Medulla oblongata (tissue), 1 donor: ENCODE measurements around the gene SEC24C.
"Not testable (repeated sequence)": the region's sequence is repeated elsewhere in the genome, so short reads cannot be mapped to it uniquely, and the experiment has no call there.

Experiments
- DNase-seq: peaks from one replicate; pipeline ENCODE4 v3.0.0-alpha.2; 2015; ENCODE audit errors: extremely low spot score

The SEC24C gene

DNA sequence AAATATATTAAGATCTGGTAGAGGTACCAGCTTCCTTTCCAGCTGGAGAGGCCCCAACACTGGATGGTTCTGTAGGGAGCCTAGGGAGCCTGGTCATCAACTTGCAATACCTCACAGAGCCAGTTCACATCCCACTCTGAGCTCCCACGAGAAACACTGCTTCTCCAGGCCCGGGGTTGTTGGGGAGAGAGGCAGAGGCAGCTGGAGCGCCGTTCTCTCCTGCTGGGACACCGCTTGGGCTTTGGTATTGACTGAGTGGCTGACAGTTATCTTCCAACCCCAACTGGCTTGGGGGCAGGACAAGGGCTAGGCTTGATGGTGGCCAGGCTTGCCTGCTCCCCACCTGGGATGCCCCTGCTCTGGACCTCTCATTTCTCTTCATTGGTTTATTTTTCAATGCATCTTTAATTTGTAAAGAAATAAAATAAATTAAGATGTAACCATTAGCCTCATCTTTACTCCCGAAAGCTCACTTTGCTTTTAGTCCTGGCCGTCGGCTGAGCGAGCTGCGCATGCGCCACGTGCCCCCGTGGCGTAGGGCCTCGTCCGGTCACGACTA lies 27.6 kb downstream of the SEC24C start:
- DNase-seq = peak; percentile 90

DNA sequence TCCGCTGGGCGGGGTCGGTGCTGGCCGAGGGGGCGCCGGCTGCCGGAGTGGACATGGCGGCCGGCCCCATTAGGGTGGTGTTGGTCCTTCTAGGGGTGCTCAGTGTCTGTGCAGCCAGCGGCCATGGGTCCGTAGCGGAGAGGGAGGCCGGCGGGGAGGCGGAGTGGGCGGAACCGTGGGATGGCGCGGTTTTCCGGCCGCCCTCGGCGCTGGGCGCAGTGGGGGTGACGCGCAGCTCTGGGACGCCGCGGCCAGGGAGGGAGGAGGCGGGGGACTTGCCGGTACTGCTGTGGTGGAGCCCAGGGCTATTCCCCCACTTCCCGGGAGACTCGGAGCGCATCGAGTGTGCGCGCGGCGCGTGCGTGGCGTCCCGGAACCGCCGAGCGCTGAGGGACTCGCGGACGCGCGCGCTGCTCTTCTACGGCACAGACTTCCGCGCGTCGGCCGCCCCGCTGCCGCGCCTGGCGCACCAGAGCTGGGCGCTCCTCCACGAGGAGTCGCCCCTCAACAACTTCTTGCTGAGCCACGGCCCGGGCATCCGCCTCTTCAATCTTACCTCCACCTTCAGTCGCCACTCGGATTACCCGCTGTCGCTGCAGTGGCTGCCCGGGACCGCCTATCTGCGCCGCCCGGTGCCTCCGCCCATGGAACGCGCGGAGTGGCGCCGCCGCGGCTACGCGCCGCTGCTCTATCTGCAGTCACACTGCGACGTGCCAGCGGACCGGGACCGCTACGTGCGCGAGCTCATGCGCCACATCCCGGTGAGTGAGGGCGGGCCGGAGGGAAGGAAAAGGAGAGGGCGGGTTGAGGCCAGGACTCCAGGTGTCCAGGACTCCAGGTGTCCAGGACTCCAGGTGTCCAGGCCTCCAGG lies 28.3 kb downstream of the SEC24C start:
- DNase-seq = peak; percentile 78

DNA sequence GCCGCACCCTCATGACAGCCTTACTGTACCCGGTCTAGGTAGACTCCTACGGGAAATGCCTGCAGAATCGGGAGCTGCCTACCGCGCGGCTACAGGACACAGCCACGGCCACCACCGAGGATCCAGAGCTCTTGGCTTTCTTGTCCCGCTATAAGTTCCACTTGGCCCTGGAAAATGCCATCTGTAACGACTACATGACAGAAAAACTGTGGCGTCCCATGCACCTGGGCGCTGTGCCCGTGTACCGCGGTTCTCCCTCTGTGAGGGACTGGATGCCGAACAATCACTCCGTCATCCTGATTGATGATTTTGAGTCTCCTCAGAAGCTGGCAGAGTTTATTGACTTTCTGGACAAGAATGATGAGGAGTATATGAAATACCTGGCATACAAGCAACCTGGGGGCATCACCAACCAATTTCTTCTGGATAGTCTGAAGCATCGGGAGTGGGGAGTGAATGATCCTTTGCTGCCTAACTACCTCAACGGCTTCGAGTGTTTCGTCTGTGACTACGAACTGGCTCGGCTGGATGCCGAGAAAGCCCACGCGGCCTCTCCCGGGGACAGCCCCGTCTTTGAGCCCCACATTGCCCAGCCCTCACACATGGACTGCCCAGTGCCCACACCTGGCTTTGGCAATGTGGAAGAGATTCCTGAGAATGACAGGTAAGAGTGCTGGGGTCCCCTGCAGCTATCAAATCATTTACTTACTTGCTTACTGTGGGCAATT lies 29.1 kb downstream of the SEC24C start:
- DNase-seq = no peak

DNA sequence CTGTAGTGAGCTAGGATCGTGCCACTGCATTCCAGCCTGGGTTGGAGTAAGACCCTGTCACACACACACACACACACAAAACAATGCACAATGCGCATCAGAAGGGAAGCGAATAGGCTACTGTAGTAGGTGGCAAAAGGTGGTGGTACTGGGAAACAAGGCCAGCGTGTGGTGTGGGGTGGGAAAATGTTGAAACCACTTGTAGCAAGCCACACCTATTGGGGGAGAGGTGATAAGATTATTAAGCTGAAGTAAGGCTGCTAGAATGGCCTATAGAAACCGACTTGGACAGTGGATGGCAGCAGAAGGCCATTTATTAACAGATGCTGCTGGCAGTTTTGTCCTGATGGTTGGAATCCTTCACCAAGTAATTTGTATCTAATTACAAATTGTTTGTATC lies 30.5 kb downstream of the SEC24C start:
- no peak for DNase-seq

DNA sequence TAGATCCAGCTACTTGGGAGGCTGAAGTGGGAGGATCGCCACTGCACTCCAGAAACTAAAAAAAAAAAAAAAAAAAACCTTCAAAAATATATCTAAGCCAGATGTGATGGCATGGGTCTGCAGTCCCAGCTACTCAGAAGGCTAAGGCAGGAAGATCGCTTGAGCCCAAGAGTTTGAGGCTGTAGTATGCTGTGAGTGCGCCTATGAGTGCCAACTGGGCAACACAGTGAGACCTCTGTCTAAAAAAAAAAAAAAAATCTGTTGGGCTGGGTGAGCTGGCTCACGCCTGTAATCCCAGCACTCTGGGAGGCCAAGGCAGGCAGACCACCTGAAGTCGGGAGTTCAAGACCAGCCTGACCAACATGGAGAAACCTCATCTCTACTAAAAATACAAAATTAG lies 34.8 kb downstream of the SEC24C start:
- DNase-seq = no peak

DNA sequence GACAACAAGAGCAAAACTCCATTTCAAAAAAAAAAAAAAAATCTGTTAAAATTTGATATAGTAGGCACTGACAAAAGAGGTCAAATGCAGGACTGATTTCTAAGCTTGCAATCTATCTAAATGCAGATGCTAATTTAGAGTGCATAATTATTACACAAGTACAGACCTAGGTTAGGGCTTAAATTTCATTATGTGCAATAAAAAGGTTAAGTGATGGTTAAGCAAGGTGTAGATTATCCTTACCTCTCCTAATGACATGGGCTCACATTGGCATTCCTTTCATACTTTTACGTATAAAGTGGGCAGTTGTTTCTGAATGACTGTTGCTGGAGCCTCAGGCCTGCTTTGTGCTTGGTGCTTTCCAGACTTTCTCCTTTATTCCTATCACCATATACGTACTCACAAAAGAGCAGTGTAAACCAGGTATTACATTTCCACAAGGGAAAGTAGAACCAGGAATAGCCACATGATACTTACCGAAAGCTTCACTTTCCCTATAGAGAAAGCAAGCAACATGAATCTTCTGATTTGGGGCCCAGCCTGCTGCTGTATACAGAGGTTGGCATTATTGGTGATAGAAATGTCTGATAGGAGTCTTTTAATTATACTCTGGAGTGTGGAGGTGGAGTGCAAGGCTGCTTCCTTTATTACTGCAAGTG lies 35.5 kb downstream of the SEC24C start:
- DNase-seq = no peak

DNA sequence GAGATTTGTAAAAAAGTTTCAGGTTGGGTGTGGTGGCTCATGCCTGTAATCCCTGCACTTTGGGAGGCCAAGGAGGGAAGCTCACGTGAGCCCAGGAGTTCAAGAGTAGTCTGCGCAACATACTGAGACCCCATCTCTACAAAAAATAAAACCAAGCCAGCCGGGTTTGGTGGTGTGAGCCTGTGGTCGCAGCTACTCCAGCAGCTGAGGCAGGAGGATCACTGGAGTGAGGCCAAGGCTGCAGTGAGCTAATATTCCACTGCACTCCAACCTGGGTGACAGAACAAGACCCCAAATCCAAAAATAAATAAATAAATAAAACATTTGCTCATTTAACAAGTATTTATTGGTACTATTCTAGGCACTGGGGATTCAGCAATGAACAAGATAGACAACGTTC lies 36.1 kb downstream of the SEC24C start:
- DNase-seq = no peak

DNA sequence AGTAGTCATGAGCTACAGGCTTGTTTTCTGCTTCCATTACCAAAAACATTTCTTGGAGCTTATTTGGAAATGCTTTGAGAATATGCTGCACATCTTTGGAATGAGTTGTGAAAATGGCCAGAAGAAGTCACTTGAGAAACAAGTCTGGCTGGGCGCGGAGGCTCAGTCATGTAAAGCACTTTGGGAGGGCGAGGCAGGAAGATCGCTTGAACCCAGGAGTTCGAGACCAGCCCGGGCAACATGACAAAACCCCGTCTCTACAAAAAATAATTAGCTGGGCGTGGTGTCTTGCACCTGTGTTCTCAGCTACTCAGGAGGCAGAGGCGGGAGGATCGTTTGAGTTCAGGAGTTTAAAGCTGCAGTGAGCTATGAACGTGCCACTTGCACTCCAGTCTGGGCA lies 36.8 kb downstream of the SEC24C start:
- no peak for DNase-seq

DNA sequence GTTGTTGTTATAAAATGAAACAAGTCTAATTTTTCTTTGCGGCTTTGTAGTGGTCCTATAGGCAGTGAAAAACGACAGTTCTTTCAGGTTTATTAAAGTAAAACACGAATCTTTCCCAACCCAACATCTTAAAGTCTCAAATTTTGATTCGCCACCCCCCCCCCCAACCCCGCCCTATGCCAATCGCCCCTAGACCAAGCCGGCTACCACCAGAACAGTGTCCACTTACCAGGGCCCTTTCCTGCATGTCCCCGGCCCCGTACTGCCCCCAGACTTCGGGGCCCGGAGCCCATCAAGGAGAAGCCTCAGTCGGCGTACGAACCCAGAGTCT lies 37.3 kb downstream of the SEC24C start:
- no peak for DNase-seq

DNA sequence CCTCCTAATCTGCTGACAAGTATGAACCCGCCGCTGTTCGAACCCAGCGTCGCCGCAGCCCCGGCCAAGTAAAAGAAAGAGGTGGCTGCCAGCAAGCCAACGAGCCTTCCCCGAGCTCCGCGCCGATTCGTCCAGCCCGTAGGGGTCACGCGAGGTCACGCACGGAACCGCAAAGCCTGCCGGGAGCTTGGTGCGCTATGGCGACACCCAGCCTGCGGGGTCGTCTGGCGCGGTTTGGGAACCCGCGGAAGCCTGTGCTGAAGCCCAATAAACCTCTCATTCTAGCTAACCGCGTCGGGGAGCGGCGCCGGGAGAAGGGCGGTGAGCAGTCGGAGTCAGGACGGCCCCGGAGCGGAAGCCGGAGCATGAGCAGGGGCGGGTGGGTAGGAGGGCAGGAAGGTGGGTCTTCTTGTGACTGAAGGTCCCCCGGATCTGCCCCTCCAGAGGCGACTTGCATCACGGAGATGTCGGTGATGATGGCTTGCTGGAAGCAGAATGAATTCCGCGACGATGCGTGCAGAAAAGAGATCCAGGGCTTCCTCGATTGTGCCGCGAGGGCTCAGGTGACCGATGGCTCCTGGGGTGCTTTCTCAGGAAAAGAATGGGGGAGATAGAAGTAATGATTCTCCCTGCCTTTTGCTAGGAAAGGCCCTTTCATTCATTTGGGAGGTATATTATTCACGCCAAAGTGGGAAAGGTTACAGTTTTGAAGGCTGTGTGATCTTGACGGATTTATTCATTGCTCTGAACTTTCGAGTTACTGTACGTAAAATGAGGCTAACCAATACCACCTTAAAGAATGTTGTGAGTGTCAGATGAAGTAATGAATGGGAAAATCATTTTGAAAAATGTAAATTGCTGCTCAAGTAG lies 37.9 kb downstream of the SEC24C start, which contains the start of gene CHCHD1:
Gene CHCHD1 (plus strand): TSS at position 170 of the 870 bp plus-strand sequence. CDS start 28 bp downstream, at position 198.
- peak; percentile 91 for DNase-seq

DNA sequence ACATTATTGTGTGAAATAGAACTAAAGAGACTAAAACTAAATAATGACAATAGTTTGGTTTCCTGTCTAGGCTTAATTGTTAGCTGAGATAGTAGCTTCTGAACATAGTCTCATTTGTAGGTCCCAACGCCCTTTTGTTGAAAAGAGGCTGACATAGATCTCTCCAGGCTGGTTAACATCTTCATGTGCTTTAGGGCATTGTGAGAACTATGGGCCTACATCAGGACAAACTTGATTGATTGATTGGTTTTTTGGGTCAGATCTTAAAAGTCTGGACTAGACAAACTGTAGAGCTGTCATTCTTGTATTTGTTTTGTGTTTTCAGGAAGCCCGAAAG lies 38.5 kb downstream of the SEC24C start:
- DNase-seq = no peak

DNA sequence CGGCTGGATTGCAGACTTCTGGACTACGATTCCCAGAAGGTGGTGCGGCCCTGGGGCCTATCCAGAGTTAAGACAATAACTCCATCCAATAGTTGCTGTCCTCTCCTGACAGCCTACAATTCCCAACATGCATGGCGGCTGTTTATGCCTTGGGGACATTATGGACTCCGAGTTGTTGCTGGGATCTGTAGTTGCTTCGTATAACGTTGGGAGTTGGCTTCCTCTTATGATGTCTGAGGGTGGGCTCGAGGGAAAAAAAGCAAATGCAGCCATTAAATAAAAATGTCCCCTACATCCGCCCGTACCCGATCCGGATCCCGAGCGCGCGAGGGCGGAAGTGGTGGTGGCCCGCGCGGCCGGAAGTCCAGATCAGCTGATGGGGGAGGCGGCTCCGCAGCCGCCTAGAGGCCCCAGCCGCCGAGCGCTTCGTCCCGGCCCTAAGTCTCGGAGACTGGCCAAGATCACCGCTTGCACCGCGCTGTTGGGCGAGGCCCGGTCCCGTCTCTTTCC lies 41.1 kb downstream of the SEC24C start, which contains the start of gene ZSWIM8:
Gene ZSWIM8 (plus strand): TSS at position 396 of the 510 bp plus-strand sequence. CDS start 273 bp downstream, outside the sequence.
- DNase-seq = peak; percentile 99

DNA sequence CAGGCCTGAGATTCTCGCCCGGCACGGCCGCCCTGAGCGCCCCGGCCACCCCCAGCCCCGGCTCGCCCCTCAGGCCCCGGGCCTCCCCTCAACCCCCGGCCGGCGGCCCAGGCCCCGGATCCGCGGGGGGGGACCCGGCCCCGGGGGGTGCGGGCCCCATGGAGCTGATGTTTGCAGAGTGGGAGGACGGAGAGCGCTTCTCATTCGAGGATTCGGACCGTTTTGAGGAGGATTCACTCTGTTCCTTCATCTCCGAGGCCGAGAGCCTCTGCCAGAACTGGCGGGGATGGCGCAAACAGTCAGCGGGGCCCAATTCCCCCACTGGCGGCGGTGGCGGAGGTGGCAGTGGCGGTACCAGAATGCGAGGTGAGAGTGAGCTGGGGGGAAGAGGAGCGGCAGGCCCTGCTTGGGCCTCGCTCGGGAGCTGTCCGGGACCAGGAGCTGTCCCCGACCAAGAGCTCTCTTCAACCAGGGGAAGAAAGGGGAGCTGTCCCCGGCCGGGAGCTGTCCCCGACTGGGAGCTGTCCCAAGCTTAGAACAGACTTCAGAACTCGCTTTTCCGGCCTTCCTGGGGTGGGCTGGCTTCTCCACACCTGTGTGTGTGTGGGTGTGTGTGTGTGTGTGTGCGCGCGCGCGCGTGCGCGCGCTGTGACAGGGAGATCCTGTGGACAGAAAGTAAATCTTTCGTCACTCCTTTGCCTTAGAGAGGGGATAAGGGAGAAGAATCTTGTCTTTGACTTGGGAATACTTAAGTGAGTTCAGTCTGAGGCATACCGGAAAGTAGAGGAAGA lies 41.7 kb downstream of the SEC24C start:
- no peak for DNase-seq

DNA sequence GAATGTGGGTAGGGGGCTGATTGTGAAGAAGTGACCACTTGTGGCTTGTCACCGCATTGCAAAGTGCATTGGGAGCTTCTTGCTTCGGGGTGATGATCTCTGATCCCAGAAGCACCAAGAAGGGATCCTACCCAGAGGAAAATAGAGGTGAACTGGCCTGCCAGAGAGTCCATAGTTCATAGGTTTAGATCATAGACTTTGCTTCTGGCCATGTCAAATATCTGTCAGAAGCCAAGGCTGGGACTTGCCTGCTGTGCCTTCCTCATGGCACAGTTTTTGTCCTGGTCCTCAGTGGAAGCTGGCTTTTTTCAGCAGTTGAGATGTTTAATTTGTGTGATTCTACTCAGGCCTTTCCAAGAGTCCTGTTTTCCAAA lies 42.3 kb downstream of the SEC24C start:
- DNase-seq = no peak

DNA sequence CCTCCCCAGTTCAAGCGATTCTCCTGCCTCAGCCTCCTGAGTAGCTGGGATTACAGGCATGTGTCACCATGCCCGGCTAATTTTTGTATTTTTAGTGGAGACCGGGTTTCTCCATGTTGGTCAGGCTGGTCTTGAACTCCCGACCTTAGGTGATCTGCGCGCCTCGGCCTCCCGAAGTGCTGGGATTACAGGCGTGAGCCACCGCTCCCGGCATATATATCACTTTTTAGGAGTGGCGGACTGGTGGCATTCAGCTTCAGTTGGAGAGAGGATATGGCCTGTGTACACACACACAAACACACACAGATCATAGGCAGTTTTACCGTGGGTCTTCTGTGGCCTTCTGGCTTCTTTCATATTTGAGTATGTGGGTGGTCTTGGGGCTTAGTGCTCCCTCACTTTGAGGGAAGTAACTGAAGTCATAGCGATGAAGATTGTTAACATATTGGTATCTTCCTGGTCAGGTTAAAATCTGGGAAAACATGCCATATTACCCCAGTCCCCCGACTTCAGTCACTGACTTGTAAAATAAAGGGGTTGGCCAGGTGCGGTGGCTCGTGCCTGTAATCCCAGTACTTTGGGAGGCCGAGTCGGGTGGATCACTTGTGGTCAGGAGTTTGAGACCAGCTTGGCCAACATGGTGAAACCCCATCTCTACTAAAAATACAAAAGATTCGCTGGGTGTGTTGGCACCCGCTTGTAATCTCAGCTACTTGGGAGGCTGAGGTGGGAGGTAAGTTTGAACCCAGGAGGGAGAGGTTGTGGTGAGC lies 43.0 kb downstream of the SEC24C start:
- not testable (repeated sequence) for DNase-seq

DNA sequence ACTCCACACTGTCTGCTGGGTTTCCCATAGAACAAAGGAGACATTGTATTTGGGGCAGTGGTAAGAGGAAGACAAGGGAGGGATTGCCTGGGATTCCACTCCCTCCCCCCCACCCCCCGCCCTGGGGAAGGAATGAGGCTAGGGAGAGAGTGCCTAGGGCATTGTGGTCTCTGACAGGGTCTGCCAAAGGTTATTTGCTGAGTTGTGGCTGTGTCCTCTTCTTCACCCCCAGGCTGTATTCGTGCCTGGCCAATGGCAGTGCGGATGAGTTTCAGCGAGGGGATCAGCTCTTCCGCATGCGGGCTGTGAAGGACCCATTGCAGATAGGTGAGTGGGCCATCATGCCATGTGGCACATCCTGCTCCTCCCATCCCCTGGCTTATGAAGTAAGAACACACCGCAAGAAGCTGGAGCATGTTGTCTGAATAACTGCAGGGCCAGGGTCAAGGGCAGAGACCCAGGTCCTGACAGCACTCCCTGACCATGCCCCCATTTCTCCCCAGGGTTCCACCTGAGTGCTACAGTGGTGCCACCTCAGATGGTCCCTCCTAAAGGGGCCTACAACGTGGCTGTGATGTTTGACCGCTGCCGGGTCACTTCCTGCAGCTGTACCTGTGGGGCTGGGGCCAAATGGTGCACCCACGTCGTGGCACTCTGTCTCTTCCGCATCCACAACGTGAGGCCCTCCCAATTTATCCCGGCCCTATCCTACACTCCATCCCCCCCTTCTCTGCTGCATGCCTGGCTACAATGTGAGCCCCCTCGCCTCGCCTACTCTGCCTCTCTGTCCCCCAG lies 44.9 kb downstream of the SEC24C start:
- no peak for DNase-seq

DNA sequence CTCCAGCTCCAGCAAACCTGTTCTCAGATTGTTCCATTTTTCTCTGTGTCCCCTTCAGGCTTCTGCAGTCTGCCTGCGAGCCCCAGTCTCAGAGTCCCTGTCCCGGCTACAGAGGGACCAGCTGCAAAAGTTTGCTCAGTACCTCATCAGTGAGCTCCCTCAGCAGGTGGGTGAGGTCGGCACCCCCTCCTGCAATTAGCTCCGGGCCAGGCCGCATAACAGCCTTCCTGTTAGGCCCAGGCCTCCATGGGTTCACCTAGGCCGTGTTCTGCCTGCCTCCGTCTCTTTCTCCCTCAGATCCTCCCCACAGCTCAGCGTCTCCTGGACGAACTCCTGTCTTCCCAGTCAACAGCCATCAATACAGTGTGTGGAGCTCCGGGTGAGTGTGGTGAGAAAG lies 45.5 kb downstream of the SEC24C start:
- DNase-seq = no peak

DNA sequence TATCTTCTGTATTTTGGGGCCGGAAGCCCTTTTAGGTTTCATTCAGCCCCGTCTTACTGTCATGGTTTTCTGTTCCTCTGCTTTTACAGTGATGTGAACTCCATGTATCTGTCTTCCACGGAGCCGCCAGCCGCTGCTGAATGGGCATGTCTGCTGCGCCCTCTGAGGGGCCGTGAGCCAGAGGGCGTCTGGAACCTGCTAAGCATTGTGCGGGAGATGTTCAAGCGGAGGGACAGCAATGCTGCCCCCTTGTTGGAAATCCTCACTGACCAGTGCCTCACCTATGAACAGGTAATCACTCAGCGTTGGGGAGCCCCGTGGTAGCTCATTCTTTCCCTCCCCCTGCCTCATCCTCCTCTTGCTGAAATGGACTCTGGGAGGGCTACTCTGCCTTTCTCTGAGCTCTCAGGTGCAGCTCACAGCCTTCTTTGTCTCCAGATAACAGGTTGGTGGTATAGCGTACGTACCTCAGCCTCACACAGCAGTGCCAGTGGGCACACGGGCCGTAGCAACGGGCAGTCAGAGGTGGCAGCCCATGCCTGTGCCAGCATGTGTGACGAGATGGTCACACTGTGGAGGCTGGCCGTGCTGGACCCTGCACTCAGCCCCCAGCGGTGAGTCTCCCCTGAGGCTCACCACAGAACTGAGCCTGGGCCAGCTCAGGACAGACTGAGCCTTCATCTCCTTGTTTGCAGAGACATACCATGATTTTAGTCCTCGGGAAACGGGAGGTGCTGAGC lies 46.9 kb downstream of the SEC24C start:
- no peak for DNase-seq
